ENCODE results near the gene AIFM2. TPM values are rescaled to one million over a fixed set of nuclear protein-coding genes. Genes with fewer than 3 reads are reported as not detected.

AIFM2 gene
- total and polyA plus RNA-seq, 2 of the 13 experiments (the other 11 are each of a cell fraction or from before 2014, with no cell fraction given) = 20.3 to 29.5 TPM

DNA sequence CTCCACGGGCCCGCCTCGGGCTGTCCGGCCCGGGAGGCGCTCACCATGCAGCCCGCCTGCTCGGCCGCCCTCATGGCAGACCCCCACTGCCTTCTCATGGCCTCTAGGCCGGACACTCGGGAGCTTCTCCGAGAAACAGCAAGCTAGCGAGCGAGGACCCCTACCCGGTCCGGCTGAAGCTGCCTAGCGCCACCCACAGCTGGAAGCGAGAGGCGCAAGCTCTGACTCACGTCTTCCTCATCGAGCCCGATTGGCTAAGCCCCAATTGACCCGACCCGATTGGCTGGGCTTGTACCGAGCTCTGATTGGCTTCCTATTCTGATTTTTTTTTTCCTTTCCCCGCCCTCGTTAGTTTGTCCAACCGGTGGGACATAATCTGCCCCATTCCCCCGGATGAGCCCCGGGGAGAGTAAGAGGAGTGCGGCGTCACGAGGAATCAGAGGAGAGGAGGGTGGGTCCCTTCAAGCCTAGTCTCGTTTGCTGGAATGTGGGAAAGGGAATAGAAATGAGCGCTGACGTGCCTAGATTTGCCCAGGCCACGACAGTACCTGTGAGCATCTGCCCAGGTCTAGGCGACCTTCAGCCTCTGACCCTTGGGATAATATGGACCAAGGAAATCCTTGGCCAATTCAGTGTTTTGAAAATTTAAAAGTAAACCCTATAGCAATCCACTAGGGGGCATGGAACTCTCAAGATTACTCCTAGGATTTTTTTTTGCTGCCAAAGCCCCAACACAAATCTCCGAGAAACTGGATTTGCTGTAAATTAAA lies 14.0 kb upstream of the AIFM2 start, which contains the start of gene TYSND1 (continued):
- TF ChIP-seq CENPT (CRISPR knock-in tag; IDR thresholded peaks at IDR 0.05; ENCODE audit: low read depth) (no peak), ISL2 (CRISPR knock-in tag; IDR thresholded peaks at IDR 0.05) (peak; percentile 55; the same call in 1 of the 2 replicates), AKAP8 (CRISPR knock-in tag; IDR thresholded peaks at IDR 0.05) (peak; percentile 13; the same call in 1 of the 2 replicates), NFKBIZ (CRISPR knock-in tag; IDR thresholded peaks at IDR 0.05) (peak; percentile 60; the same call in 1 of the 2 replicates), XBP1 (CRISPR knock-in tag; IDR thresholded peaks at IDR 0.05) (no peak), TP53 (CRISPR knock-in tag; conservative IDR thresholded peaks at IDR 0.05) (no peak), REXO4 (CRISPR knock-in tag; IDR thresholded peaks at IDR 0.05; ENCODE audit: borderline replicate concordance) (no peak), ZNF292 (CRISPR knock-in tag; IDR thresholded peaks at IDR 0.05; ENCODE audit: borderline replicate concordance, low read depth) (no peak), ZNF510 (CRISPR knock-in tag; IDR thresholded peaks at IDR 0.05; ENCODE audit: low read depth) (no peak), SMAD9 (CRISPR knock-in tag; IDR thresholded peaks at IDR 0.05) (no peak), ZC3H13 (CRISPR knock-in tag; IDR thresholded peaks at IDR 0.05) (peak; percentile 60; the same call in 1 of the 2 replicates), HNRNPL (IDR thresholded peaks at IDR 0.05; ENCODE audit: low read depth, low read length) (no peak), GFI1 (CRISPR knock-in tag; IDR thresholded peaks at IDR 0.05; ENCODE audit: borderline replicate concordance) (no peak), JUND (CRISPR knock-in tag; IDR thresholded peaks at IDR 0.05) (peak; percentile 84; the same call in 1 of the 2 replicates), NR3C1 (CRISPR knock-in tag; IDR thresholded peaks at IDR 0.05) (no peak), EED (CRISPR knock-in tag; IDR thresholded peaks at IDR 0.05) (no peak), ATAD3A (CRISPR knock-in tag; IDR thresholded peaks at IDR 0.05) (no peak), GPN1 (CRISPR knock-in tag; IDR thresholded peaks at IDR 0.05; ENCODE audit: borderline replicate concordance) (no peak), ZNF512 (CRISPR knock-in tag; IDR thresholded peaks at IDR 0.05) (no peak), ZHX2 (IDR thresholded peaks at IDR 0.05; ENCODE audit: low read depth) (peak; percentile 38; the same call in 1 of the 2 replicates), ZHX2 (CRISPR knock-in tag; IDR thresholded peaks at IDR 0.05; ENCODE audit: borderline replicate concordance) (no peak)
- TF ChIP-seq, protein P1, sequence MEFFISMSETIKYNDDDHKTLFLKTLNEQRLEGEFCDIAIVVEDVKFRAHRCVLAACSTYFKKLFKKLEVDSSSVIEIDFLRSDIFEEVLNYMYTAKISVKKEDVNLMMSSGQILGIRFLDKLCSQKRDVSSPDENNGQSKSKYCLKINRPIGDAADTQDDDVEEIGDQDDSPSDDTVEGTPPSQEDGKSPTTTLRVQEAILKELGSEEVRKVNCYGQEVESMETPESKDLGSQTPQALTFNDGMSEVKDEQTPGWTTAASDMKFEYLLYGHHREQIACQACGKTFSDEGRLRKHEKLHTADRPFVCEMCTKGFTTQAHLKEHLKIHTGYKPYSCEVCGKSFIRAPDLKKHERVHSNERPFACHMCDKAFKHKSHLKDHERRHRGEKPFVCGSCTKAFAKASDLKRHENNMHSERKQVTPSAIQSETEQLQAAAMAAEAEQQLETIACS (CRISPR knock-in tag; IDR thresholded peaks at IDR 0.05) = peak; percentile 34; the same call in 1 of the 2 replicates

All from HepG2 (cell line).